PC-3 (cell line): ENCODE data around the gene GLT8D1.

ENCODE experiments used
- EZH2 ChIP-seq: fragments of 300-600 bp; sonication (generic); IDR thresholded peaks from one replicate; pipeline ENCODE4 v1.6.1; 2017; ENCODE audit warnings: antibody characterized with exemption, mild to moderate bottlenecking, low read length; ENCODE audit not compliant: unreplicated experiment
- TF ChIP-seq, protein P1 (sequence below): fragments of 300-600 bp; sonication (generic); conservative IDR thresholded peaks from 2 replicates; pipeline ENCODE4 v1.5.1; 2017; ENCODE audit warnings: antibody characterized with exemption, low read depth, mild to moderate bottlenecking, low read length

DNA sequence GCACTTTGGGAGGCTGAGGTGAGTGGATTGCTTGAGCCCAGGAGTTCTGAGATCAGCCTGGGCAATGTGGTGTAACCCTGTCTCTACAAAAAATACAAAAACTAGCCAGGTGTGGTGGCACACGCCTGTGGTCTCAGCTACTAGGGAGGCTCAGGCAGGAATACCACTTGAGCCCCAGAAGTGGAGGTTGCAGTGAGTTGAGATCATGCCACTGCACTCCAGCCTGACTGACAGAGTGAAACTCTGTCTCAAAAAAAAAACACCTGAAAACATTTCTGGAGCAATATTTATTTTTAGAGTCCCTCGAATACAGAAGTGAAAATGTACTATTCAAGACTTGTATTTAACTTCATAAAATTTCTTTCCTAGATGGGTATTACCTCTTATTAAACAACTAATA lies 4.9 kb upstream of the GLT8D1 start:
- TF ChIP-seq, protein P1, sequence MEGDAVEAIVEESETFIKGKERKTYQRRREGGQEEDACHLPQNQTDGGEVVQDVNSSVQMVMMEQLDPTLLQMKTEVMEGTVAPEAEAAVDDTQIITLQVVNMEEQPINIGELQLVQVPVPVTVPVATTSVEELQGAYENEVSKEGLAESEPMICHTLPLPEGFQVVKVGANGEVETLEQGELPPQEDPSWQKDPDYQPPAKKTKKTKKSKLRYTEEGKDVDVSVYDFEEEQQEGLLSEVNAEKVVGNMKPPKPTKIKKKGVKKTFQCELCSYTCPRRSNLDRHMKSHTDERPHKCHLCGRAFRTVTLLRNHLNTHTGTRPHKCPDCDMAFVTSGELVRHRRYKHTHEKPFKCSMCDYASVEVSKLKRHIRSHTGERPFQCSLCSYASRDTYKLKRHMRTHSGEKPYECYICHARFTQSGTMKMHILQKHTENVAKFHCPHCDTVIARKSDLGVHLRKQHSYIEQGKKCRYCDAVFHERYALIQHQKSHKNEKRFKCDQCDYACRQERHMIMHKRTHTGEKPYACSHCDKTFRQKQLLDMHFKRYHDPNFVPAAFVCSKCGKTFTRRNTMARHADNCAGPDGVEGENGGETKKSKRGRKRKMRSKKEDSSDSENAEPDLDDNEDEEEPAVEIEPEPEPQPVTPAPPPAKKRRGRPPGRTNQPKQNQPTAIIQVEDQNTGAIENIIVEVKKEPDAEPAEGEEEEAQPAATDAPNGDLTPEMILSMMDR: no peak
- no peak for TF ChIP-seq EZH2
